Inflammatory macrophage (primary cell): Measurements from ENCODE around the gene TMPRSS9.
A peak's percentile ranks its signal among the peaks of the same experiment; 100 is the strongest.
"Not testable (repeated sequence)": the region's sequence is repeated elsewhere in the genome, so short reads cannot be mapped to it uniquely, and the experiment has no call there.

ENCODE experiments used
- DNase-seq, 2 donors: peaks; one replicate each; pipeline ENCODE4 v3.0.0-alpha.2; 2020 to 2022

The TMPRSS9 gene

DNA sequence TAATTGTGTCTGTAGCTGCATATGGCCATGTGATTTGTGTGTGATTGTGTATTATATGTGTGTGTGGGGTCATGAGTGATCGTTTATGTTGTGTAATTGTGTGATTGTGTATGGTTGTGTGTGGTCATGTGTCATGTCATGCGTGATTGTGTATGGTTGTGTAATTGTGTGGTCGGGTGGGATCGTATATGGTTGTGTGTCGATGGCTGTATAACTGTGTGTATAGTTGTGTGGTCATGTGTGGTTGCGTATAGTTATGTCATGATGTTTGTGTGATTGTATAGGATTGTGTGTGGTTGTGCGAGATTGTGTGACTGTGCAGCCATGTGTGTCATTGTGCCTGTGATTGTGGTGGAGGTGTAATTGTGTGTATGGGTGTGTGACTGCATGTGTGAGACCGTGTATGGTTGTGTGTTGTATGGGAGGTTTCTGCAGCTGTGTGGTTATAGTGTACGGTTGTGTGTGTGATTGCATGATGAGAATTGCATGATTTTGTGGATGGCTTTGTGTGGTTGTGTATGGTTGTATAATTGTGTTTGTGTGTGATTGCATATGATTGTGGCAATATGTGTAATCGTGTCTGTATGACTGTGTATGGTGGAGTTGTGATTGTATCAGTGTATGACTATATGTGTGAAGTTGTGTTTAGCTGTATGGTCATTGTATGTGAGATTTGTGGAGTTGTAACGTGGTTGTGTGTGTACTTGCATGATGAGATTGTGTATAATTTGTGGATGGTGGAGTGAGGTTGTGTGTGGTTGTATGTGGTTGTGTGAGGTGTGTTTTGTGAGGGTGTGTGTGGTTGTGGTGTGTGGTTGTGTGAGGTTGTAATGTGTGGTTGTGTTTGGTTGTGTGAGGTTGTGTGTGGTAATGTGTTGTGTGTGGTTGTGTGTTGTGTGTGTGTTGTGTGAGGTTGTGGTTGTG, 2.2 kb downstream of the TMPRSS9 start:
- DNase-seq: no peak

DNA sequence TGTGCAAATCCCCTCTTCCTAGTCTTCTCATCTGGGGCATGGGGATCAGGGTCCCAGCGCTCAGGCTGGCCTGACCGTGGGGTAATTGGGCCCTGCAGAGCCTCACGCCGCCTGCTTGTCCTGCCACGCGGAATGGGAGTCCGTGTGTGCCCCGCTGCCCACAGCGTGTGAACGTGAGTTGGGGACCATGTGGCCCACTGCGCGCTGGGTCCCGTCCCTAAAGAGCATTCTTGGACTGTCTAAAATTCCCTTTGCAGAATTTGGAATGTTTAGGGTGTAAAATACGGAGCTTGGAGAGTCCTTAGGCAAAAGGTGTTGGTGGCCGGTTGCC, 2.9 kb downstream of the TMPRSS9 start:
- DNase-seq: no peak

GRCh38 chr19:2363419-2363818, 3.4 kb downstream of the TMPRSS9 start:
- no peak for DNase-seq

DNA sequence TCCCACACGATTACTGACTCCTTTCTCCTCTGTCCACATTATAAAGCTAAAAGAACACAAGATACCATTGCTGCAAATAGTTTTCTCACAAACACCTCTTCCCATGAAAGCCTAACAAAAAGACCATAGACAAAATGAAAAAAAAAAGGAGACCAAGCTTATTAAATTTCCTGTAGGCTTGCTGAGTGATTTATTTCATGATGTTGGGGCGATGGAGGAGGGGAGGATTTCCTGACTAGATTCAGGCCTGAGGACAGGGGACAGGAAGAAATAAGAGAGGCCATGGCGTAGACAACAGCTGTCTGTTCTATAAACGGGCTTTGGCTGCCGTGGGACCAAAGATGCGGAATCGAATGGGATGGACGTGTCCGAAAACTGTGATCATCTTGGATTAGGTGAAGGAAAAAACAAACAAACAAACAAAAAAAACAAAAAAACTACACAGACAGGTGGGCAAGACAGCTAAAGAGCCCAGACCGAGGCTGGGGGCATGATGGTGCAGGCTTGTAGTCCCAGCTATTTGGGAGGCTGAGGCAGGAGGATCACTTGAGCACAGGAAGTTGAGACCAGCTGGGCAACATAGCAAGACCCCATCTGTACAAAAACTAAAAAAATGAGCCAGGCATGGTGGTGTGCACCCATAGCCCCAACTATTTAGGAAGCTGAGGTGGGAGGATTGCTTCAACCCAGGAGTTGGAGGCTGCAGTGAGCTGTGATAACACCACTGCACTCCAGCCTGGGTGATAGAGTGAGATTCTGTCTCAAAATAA, 5.3 kb downstream of the TMPRSS9 start:
- DNase-seq: no peak

- DNase-seq: peak; percentile 22 to 57
Measured at GRCh38 chr19:2371656-2372055, 11.6 kb downstream of the TMPRSS9 start.

GRCh38 chr19:2372076-2372612, 12.1 kb downstream of the TMPRSS9 start:
- no peak for DNase-seq

- no peak for DNase-seq
Measured at GRCh38 chr19:2374808-2375207, 14.7 kb downstream of the TMPRSS9 start.

DNA sequence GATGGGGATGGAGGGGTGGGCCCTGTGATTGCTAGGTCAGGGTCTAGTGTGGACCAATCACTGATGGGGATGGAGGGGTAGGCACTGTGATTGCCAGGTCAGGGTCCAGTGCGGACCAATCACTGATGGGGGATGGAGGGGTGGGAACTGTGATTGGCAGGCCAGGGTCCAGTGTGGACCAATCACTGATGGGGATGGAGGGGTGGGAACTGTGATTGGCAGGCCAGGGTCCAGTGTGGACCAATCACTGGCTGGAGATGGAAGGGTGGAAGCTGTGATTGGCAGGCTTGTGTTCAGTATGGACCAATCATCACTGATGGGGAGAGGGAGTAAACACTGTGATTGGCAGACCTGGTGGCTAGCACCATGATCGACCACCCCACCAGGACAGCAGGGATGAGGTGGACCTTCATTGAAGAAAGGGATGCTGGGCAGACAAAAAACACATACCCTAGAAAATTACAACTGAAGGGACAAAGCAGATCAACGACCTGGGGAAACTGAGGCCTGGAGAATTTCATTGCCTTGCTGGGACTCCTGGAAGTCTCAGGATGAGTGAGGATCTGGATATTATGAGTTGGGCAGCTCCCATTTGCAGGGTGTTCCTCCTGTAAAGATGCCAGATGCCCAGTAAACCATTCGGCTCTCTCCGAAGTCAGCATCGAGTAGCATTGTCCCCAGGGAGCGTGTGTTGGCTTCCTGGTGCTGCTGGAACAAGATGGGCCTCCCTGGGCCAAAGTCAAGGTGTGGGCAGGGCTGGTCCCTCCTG, 15.5 kb downstream of the TMPRSS9 start:
- no peak for DNase-seq

DNA sequence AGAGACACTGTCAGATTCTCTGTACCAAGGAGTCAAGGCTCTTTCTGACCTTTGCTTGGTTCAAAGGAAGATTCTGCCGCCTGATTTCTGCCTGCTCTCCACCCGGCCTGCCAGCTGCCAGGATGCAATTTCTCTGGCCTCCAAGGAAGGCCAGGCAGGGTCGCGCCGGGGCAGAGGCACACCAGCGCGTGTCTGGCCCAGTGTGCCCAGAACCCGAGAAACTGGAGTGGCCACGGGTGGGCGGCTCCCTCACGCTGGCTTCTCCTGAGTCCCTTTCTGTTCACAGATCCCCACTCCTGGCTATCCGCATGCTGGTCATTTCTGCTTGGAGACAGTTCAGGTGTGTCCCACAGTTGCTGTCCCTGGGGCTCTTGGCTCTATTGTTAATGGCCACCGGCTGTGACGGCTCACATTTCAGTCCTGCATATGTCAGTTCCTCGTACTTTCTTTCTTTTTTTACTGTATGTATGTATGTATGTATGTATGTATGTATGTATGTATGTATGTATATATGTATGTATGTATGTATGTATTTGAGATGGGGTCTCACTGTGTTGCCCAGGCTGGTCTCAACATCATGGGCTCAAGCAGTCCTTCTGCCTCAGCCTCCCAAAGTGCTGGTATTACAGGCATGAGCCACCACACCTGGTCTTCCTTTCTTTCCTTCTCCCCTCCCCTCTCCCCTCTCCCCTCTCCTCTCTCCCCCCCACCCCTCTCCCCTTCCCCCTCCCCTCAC, 16.9 kb downstream of the TMPRSS9 start:
- no peak for DNase-seq

DNA sequence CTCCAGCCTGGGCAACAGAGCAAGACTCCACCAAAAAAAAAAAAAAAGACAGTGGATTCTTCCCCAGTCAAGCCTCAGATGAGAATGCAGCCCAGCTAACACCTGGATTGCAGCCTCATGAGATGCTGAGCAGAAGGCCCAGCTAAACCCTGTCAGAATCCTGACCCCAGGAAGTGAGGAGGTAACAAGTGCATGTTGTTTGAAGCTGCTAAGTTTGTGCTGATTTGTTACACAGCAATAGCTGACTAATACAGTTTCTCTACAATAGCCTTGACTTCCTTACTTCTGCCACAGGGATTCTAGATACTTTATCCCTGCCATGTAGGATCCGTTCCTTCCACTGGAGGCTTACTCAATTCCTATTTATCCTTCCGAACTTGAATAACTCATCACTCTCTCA, 20.5 kb downstream of the TMPRSS9 start:
- no peak for DNase-seq

GRCh38 chr19:2381148-2381820, 21.2 kb downstream of the TMPRSS9 start:
- no peak for DNase-seq

GRCh38 chr19:2382530-2383222, 22.6 kb downstream of the TMPRSS9 start:
- peak in 1 of 2 donors; percentile 25 for DNase-seq

- peak in 1 of 2 donors; percentile 25 for DNase-seq
Measured at GRCh38 chr19:2385053-2385721, 25.1 kb downstream of the TMPRSS9 start.

GRCh38 chr19:2387367-2388288, 27.6 kb downstream of the TMPRSS9 start:
- DNase-seq: no peak

- DNase-seq: no peak
Measured at GRCh38 chr19:2389594-2389993, 29.5 kb downstream of the TMPRSS9 start.

DNA sequence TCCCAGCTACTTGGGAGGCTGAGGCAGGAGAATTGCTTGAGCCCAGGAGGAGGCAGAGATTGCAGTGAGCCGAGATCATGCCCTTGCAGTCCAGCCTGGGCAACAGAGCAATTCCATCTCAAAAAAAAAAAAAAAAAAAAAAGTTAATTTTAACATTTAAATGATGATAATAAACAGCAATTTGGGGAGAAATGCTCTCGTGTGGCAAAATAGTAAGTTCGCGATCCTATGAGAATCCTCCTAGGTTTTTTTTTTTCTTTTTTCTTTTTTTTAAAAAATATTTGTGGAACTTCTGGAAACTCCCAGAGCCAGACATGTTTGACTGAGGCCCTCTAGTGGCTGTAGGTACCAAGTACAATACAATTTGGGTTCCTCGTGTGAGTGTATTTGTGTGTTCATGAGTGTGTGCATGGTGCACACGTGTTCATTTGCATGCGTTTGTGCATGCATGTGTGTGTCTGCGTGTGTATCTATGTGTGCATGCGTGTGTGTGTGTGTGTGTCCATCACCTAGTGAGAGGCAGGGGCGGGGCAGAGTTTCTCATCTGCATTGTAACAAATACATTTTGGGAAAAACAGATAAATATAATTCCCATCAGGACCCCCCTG, 31.2 kb downstream of the TMPRSS9 start:
- peak; percentile 77 to 83 for DNase-seq

- no peak for DNase-seq
Measured at GRCh38 chr19:2392366-2392765, 32.3 kb downstream of the TMPRSS9 start.

DNA sequence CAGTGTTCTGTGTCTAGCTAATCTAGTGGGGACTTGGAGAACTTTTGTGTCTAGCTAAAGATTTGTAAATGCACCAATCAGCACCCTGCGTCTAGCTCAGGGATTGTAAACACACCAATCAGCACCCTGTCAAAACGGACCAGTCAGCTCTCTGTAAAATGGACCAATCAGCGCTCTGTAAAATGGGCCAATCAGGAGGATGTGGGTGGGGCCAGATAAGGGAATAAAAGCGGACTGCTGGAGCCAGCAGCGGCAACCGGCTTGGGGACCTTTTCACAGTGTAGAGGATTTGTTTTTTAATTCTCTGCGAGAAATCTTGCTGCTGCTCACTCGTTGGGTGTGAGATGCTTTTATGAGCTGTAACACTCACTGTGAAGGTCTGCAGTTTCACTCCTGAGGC, 32.8 kb downstream of the TMPRSS9 start:
- DNase-seq: not testable (repeated sequence)

GRCh38 chr19:2394054-2394441, 34.0 kb downstream of the TMPRSS9 start:
- no peak for DNase-seq
